Endothelial cell (in vitro differentiated cells): ENCODE measurements around the gene DST. TPM values are rescaled to one million over a fixed set of nuclear protein-coding genes. Genes with fewer than 3 reads are reported as not detected.
A peak's percentile ranks its signal among the peaks of the same experiment; 100 is the strongest.

ENCODE experiments used
- DNase-seq: peaks from one replicate; pipeline ENCODE4 v3.0.0; 2021; ENCODE audit warnings: low spot score
- H3K27ac Mint-ChIP-seq: one replicate; pipeline ENCODE4 v1.8.0; 2021; ENCODE audit warnings: mixed read lengths, inconsistent platforms; ENCODE audit not compliant: unreplicated experiment
- H3K27me3 Mint-ChIP-seq: one replicate; pipeline ENCODE4 v1.8.0; 2021; ENCODE audit warnings: mild to moderate bottlenecking, moderate library complexity, mixed read lengths, inconsistent platforms; ENCODE audit not compliant: unreplicated experiment
- H3K36me3 Mint-ChIP-seq: one replicate; pipeline ENCODE4 v1.8.0; 2021; ENCODE audit warnings: mild to moderate bottlenecking, low read depth, mixed read lengths, inconsistent platforms; ENCODE audit not compliant: unreplicated experiment
- H3K4me1 Mint-ChIP-seq: one replicate; pipeline ENCODE4 v1.8.0; 2021; ENCODE audit warnings: mild to moderate bottlenecking, mixed read lengths, inconsistent platforms; ENCODE audit not compliant: unreplicated experiment
- H3K4me3 Mint-ChIP-seq: one replicate; pipeline ENCODE4 v1.8.0; 2021; ENCODE audit warnings: mild to moderate bottlenecking, mixed read lengths, inconsistent platforms; ENCODE audit not compliant: unreplicated experiment
- H3K9me3 Mint-ChIP-seq: one replicate; pipeline ENCODE4 v1.8.0; 2021; ENCODE audit warnings: mixed read lengths, inconsistent platforms; ENCODE audit not compliant: unreplicated experiment
- total RNA-seq: library from RNA; stranded (reverse); fragmentation: NEBNext Ultra II Directional; extraction: Animal tissue kit (Norgen Biotek cat#: 25700); gene quantifications from one replicate; pipeline ENCODE4 v1.2.1, GENCODE V29; 2021; ENCODE audit not compliant: unreplicated experiment
- TF ChIP-seq, protein P1 (sequence below): fragments of 200-600 bp; sonication (generic); IDR thresholded peaks from one replicate; pipeline ENCODE4 v1.5.0; 2021; ENCODE audit warnings: antibody characterized with exemption; ENCODE audit not compliant: unreplicated experiment

The DST gene
- total RNA-seq, 1 donor from 2014 or later: 284 TPM

DNA sequence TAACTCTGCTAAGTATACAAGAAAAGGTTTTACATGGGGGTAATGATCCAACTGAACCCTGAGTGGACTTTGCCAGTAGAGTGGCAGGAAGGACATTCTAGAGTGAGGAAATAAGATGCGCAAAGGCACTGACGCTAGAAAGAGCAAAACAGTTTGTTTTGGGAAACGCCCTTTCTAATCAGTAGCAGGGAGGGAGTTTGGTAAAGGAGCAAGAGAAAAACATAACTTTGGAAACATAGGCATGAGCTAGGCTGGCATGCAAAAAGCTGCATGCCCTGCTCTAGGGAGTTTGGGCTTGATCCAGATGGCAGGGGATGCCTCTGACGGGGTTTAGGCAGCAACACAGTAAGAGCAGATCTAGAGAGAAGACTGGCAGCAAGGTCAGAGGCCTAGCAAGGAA, 135.2 kb downstream of the DST start:
- Mint-ChIP-seq H3K36me3 (peaks cover 40% of the 10 kb centered on the region), H3K9me3 (no peaks in the 10 kb centered on the region), H3K4me1 (peaks cover 8% of the 10 kb centered on the region), H3K27me3 (peaks cover 1% of the 10 kb centered on the region), H3K4me3 (no peak overlapping the region), H3K27ac (peak overlapping the region; percentile 34)
- no peak for DNase-seq
- TF ChIP-seq, protein P1, sequence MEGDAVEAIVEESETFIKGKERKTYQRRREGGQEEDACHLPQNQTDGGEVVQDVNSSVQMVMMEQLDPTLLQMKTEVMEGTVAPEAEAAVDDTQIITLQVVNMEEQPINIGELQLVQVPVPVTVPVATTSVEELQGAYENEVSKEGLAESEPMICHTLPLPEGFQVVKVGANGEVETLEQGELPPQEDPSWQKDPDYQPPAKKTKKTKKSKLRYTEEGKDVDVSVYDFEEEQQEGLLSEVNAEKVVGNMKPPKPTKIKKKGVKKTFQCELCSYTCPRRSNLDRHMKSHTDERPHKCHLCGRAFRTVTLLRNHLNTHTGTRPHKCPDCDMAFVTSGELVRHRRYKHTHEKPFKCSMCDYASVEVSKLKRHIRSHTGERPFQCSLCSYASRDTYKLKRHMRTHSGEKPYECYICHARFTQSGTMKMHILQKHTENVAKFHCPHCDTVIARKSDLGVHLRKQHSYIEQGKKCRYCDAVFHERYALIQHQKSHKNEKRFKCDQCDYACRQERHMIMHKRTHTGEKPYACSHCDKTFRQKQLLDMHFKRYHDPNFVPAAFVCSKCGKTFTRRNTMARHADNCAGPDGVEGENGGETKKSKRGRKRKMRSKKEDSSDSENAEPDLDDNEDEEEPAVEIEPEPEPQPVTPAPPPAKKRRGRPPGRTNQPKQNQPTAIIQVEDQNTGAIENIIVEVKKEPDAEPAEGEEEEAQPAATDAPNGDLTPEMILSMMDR: no peak

DNA sequence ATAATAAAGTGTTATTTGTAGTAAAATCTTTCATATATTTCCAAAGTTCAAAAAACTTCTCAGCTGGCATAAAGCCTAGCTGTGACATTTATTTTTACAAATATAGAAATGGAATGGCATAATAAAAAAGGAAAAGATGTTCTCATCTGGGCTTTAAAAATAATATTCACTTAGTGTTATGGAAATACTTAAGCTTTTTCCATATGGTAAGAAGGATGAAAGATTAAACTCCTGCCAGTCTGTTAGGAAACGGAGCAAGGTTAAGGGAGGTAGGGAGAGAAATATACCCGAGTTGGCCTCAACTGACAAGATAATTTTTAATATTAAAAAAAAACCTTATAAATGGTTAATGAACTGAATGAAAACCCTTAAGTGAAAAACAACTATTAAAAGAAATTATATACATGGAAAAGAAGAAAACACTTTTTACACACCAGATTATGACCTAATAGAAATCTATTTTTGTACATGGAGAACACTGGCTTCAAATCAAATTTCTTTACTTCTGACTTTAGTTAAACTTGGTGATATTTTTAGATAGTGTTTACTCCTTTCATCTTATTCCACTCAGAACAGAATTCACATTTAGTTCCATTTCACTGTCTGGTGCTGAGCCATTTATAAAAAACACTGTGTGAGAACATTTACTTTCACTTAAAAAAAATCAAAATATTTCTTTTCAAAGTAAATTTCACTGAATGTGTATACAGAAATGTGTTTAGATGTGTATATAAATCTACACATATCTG, 137.0 kb downstream of the DST start:
- no peaks in the 10 kb centered on the region for H3K9me3 Mint-ChIP-seq
- H3K4me3 Mint-ChIP-seq: no peak overlapping the region
- peaks cover 35% of the 10 kb centered on the region for H3K36me3 Mint-ChIP-seq
- H3K4me1 Mint-ChIP-seq: peaks cover 8% of the 10 kb centered on the region
- peaks cover 1% of the 10 kb centered on the region for H3K27me3 Mint-ChIP-seq
- no peak overlapping the region for H3K27ac Mint-ChIP-seq
- TF ChIP-seq, protein P1: no peak
- no peak for DNase-seq

DNA sequence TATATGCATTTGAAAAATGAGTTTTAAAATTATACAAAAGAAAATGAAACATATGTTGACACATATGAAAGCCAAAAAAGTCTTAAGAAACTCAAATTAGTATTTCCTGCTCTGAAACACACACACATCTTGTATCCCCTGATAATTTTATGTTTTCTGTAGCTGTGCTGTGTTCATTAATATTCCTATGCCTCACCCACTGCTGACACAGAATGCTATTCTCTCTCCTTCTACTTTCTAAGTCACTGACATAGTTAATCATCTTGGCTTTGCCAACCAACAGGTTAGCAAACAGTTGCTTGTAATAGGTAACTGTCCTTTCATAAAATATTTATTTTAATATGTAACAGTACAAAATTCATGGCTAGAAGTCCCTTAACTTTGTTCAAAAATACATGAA, 140.7 kb downstream of the DST start:
- H3K9me3 Mint-ChIP-seq: no peaks in the 10 kb centered on the region
- peaks cover 20% of the 10 kb centered on the region for H3K36me3 Mint-ChIP-seq
- H3K27me3 Mint-ChIP-seq: peaks cover 1% of the 10 kb centered on the region
- H3K27ac Mint-ChIP-seq: no peak overlapping the region
- no peak overlapping the region for H3K4me3 Mint-ChIP-seq
- TF ChIP-seq, protein P1: no peak
- DNase-seq: no peak
- no peaks in the 10 kb centered on the region for H3K4me1 Mint-ChIP-seq

DNA sequence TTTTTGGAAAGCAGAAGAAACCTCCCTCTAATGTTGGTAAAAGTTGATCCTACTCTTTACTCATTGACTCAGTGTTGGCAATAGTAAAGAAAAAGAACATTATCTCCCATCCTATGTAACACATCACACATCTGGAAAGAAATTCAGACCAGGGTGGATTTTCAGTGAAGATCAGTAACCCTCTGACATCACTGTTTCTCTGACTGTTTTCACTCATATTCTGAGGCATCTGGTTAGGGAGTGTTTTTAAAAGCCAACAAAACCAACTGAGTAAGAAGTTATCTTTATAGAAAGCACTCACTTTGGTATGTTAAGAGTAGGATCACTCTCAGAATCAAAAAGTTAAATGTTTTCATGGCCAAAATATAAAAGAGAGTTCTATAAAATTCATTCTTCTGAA, 143.6 kb downstream of the DST start:
- Mint-ChIP-seq H3K4me1 (no peaks in the 10 kb centered on the region), H3K27ac (no peak overlapping the region), H3K4me3 (no peak overlapping the region), H3K27me3 (peaks cover 1% of the 10 kb centered on the region), H3K9me3 (no peaks in the 10 kb centered on the region), H3K36me3 (peaks cover 23% of the 10 kb centered on the region)
- TF ChIP-seq, protein P1: no peak
- no peak for DNase-seq

DNA sequence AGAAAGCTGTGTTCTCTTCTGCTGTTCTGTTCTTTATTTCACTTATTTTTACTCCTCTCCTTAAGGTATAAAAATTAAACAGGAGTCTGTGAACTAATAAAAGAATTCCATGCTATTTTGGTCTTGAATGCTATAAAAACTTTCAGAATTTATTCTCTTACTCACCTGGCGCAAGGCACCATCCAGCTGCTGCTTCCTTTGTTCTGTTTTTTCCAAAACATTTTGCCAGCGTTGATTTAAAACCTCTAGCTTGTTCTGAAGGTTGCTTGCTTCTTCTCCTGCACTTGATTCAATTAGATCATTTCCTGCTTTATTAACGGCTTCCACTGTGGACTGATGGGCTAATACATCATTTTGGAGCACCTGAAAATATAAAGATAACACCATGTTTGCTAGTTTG, 145.0 kb downstream of the DST start:
- Mint-ChIP-seq H3K9me3 (no peaks in the 10 kb centered on the region), H3K4me3 (peak overlapping the region; percentile 51), H3K27ac (no peak overlapping the region), H3K36me3 (peaks cover 23% of the 10 kb centered on the region), H3K4me1 (no peaks in the 10 kb centered on the region), H3K27me3 (no peaks in the 10 kb centered on the region)
- no peak for DNase-seq
- TF ChIP-seq, protein P1: no peak
